Upper lobe of left lung (tissue), 6 donors: ENCODE data around the gene OGDH. TPM values are rescaled to one million over a fixed set of nuclear protein-coding genes. Genes with fewer than 3 reads are reported as not detected.

ENCODE experiments used
- ATAC-seq, 2 donors: fragments of 200-7000 bp; cut with Tn5 transposase; one replicate each; pipeline ENCODE4 v1.9.1; 2022; ENCODE audit warnings: mild to moderate bottlenecking in 2 of 2, moderate library complexity in 2 of 2; ENCODE audit not compliant: low FRiP score in 2 of 2
- DNase-seq, 2 donors: peaks; one replicate each; pipeline ENCODE4 v3.0.0-alpha.2; 2019 to 2020
- H3K27ac ChIP-seq, 4 donors: fragments of 200-600 bp; sonication (generic); one replicate each; pipeline ENCODE4 v1.5.1; 2016 to 2019
- H3K27me3 ChIP-seq, 4 donors: fragments of 200-600 bp; sonication (generic); one replicate each; pipeline ENCODE4 v1.5.1; 2017 to 2019
- H3K36me3 ChIP-seq, 4 donors: fragments of 200-600 bp; sonication (generic); one replicate each; pipeline ENCODE4 v1.5.1; 2016 to 2019
- H3K4me1 ChIP-seq, 4 donors: fragments of 200-600 bp; sonication (generic); one replicate each; pipeline ENCODE4 v1.5.1; 2018 to 2019
- H3K4me3 ChIP-seq, 4 donors: fragments of 200-600 bp; sonication (generic); one replicate each; pipeline ENCODE4 v1.5.1; 2017 to 2019; ENCODE audit warnings: mild to moderate bottlenecking in 2 of 4, moderate library complexity in 1 of 4
- H3K9me3 ChIP-seq, 4 donors: fragments of 200-600 bp; sonication (generic); one replicate each; pipeline ENCODE4 v1.5.1; 2018 to 2019
- CTCF ChIP-seq, 6 experiments: fragments of 450-650 bp in 4 of 6; fragments of 200-600 bp in 2 of 6; sonication (generic) in 2 of 6; IDR thresholded peaks; one replicate each; pipeline ENCODE4 v1.5.1; 2016 to 2019; ENCODE audit warnings: antibody characterized with exemption in 6 of 6
- EP300 ChIP-seq, 4 donors: sonication (generic); formaldehyde crosslinking; IDR thresholded peaks; one replicate each; pipeline ENCODE4 v1.5.1; 2017; ENCODE audit warnings: antibody characterized with exemption in 4 of 4, control low read depth in 2 of 4
- POLR2A ChIP-seq, 4 donors: fragments of 450-650 bp; IDR thresholded peaks; one replicate each; pipeline ENCODE4 v1.5.1; 2016 to 2017; ENCODE audit warnings: antibody characterized with exemption in 4 of 4, mild to moderate bottlenecking in 2 of 4
- POLR2AphosphoS5 ChIP-seq, 2 donors: sonication (generic); formaldehyde crosslinking; IDR thresholded peaks; one replicate each; pipeline ENCODE4 v1.5.1; 2017; ENCODE audit warnings: antibody characterized with exemption in 2 of 2
- WGBS, 2 donors: methylation state at CpG; one replicate each; pipeline ENCODE4 v1.1.5; 2017 to 2018; 5-methylcytosine and 5-hydroxymethylcytosine counted together
- total RNA-seq, 6 donors: library from RNA; depleted of rRNA in 4 of 6; stranded (reverse); fragments of >200 nt in 4 of 6; gene quantifications; one replicate each; pipeline versions ENCODE4 v1.1.0 to v1.2.1, GENCODE V29; 2016 to 2021
- donor health status: DM: no; HTN: no; CAD: no; lungs with moderate emphysema.
- donor health status: DM: no; HTN: yes; CAD: no; lungs with severe emphysema.

Gene OGDH
- total RNA-seq, 6 donors from 2014 or later = 76.1 to 160 (median 134) TPM

- H3K27me3 ChIP-seq = no peaks in the 10 kb centered on the region
- H3K4me3 ChIP-seq = no peak overlapping the region
- WGBS, 2 donors = 97 to 98% methylated on average over 7 of the region's 7 CpGs
- DNase-seq (no peak), ATAC-seq (no peak)
- no peak overlapping the region for H3K27ac ChIP-seq
- peaks cover 0 to 9% (median 0%) of the 10 kb centered on the region in 4 donors for H3K4me1 ChIP-seq
- no peak for TF ChIP-seq EP300 (IDR thresholded peaks at IDR 0.05)
- no peak for TF ChIP-seq CTCF (IDR thresholded peaks at IDR 0.05)
- peaks cover 0 to 38% (median 14%) of the 10 kb centered on the region in 4 donors for H3K36me3 ChIP-seq
- peaks cover 8 to 17% (median 9%) of the 10 kb centered on the region in 4 donors for H3K9me3 ChIP-seq
These were observed 52.6 kb downstream of the OGDH start for GRCh38 chr7:44658979-44659378.

- Histone ChIP-seq H3K27ac (no peak overlapping the region), H3K4me3 (no peak overlapping the region), H3K36me3 (peaks cover 0 to 26% (median 13%) of the 10 kb centered on the region in 4 donors), H3K27me3 (no peaks in the 10 kb centered on the region), H3K9me3 (peaks cover 8 to 17% (median 9%) of the 10 kb centered on the region in 4 donors), H3K4me1 (peaks cover 0 to 10% (median 0%) of the 10 kb centered on the region in 4 donors)
- 78 to 94% methylated on average over 2 of the region's 2 CpGs for WGBS, 2 donors
- ATAC-seq (no peak), DNase-seq (no peak)
- TF ChIP-seq EP300 (IDR thresholded peaks at IDR 0.05) (no peak), POLR2A (IDR thresholded peaks at IDR 0.05) (no peak), POLR2AphosphoS5 (IDR thresholded peaks at IDR 0.05) (no peak), CTCF (IDR thresholded peaks at IDR 0.05) (no peak)
These were observed 54.8 kb downstream of the OGDH start for GRCh38 chr7:44661233-44661632.

- no peak overlapping the region for H3K27ac ChIP-seq
- TF ChIP-seq CTCF (IDR thresholded peaks at IDR 0.05) = no peak
- TF ChIP-seq POLR2AphosphoS5 (IDR thresholded peaks at IDR 0.05) = no peak
- TF ChIP-seq POLR2A (IDR thresholded peaks at IDR 0.05) = no peak
- no peak for TF ChIP-seq EP300 (IDR thresholded peaks at IDR 0.05)
- peaks cover 0 to 56% (median 27%) of the 10 kb centered on the region in 4 donors for H3K36me3 ChIP-seq
These were observed 58.5 kb downstream of the OGDH start for GRCh38 chr7:44664780-44665461.

GRCh38 chr7:44665531-44666213 lies 59.2 kb downstream of the OGDH start:
- peak in 1 of 2 donors; percentile 82 for ATAC-seq
- TF ChIP-seq EP300 (IDR thresholded peaks at IDR 0.05) (no peak), CTCF (IDR thresholded peaks at IDR 0.05) (no peak), POLR2AphosphoS5 (IDR thresholded peaks at IDR 0.05) (no peak), POLR2A (IDR thresholded peaks at IDR 0.05) (no peak)
- Histone ChIP-seq H3K4me1 (peaks cover 0 to 5% (median 0%) of the 10 kb centered on the region in 4 donors), H3K36me3 (peaks cover 0 to 54% (median 23%) of the 10 kb centered on the region in 4 donors), H3K4me3 (no peak overlapping the region), H3K27me3 (no peaks in the 10 kb centered on the region), H3K27ac (no peak overlapping the region), H3K9me3 (peaks cover 5 to 13% (median 7%) of the 10 kb centered on the region in 4 donors)
- WGBS, 2 donors = 76 to 84% methylated on average over 9 of the region's 9 CpGs
- DNase-seq = no peak

More at GRCh38 chr7:44664780-44665461, 58.5 kb downstream of the OGDH start:
- H3K4me1 ChIP-seq = peaks cover 0 to 5% (median 0%) of the 10 kb centered on the region in 4 donors
- DNase-seq (no peak), ATAC-seq (no peak)
- no peaks in the 10 kb centered on the region for H3K27me3 ChIP-seq
- peaks cover 8 to 17% (median 9%) of the 10 kb centered on the region in 4 donors for H3K9me3 ChIP-seq
- H3K4me3 ChIP-seq = no peak overlapping the region
- 73 to 82% methylated on average over 4 of the region's 4 CpGs for WGBS, 2 donors
